KMS-11 (cell line): ENCODE data around the gene ZBTB39.
A peak's percentile ranks its signal among the peaks of the same experiment; 100 is the strongest.

Experiments used
- H2AFZ ChIP-seq: fragments of 200-600 bp; sonication (generic); 2 replicates; pipeline ENCODE4 v1.6.1; 2016; ENCODE audit warnings: antibody characterized with exemption, mixed run types, low read depth
- H3K27ac ChIP-seq: fragments of 200-600 bp; sonication (generic); 2 replicates; pipeline ENCODE4 v1.6.1; 2016; ENCODE audit warnings: mild to moderate bottlenecking, mixed run types
- H3K27me3 ChIP-seq: fragments of 200-600 bp; sonication (generic); 2 replicates; pipeline ENCODE4 v1.6.1; 2017; ENCODE audit warnings: mild to moderate bottlenecking, low read depth, mixed run types, moderate library complexity; ENCODE audit not compliant: insufficient read depth
- H3K36me3 ChIP-seq: fragments of 200-600 bp; sonication (generic); 2 replicates; pipeline ENCODE4 v1.6.1; 2017; ENCODE audit warnings: mild to moderate bottlenecking, mixed run types; ENCODE audit not compliant: insufficient read depth
- H3K4me1 ChIP-seq: fragments of 200-600 bp; sonication (generic); 2 replicates; pipeline ENCODE4 v1.6.1; 2016; ENCODE audit warnings: mild to moderate bottlenecking, low read depth, mixed run types; ENCODE audit not compliant: poor library complexity, severe bottlenecking
- H3K4me2 ChIP-seq: fragments of 200-600 bp; sonication (generic); 2 replicates; pipeline ENCODE4 v1.7.0; 2016; ENCODE audit warnings: mild to moderate bottlenecking, mixed run types
- H3K4me3 ChIP-seq: fragments of 200-600 bp; sonication (generic); IDR thresholded peaks from 2 replicates; pipeline ENCODE4 v1.6.1; 2017; ENCODE audit warnings: low read depth, low read length, mixed read lengths; ENCODE audit not compliant: insufficient read depth
- H3K79me2 ChIP-seq: fragments of 200-600 bp; sonication (generic); 2 replicates; pipeline ENCODE4 v1.6.1; 2016; ENCODE audit warnings: low read depth, mixed run types; ENCODE audit not compliant: insufficient read depth
- H3K9ac ChIP-seq: fragments of 200-600 bp; sonication (generic); 2 replicates; pipeline ENCODE4 v1.6.1; 2016; ENCODE audit warnings: mild to moderate bottlenecking, mixed run types
- H4K20me1 ChIP-seq: fragments of 200-600 bp; sonication (generic); 2 replicates; pipeline ENCODE4 v1.6.1; 2016; ENCODE audit warnings: mild to moderate bottlenecking, mixed run types; ENCODE audit not compliant: insufficient read depth
- CTCF ChIP-seq: fragments of 200-600 bp; sonication (generic); conservative IDR thresholded peaks from 2 replicates; pipeline ENCODE4 v1.6.1; 2017; ENCODE audit warnings: low read depth, mild to moderate bottlenecking, antibody characterized with exemption, low read length, moderate library complexity, mixed read lengths

Gene ZBTB39

GRCh38 chr12:56998316-56998715 lies 8.0 kb downstream of the ZBTB39 start:
- Histone ChIP-seq H3K9ac (no peak overlapping the region), H3K27me3 (no peaks in the 10 kb centered on the region), H2AFZ (no peak overlapping the region), H3K4me1 (peaks cover 31% of the 10 kb centered on the region), H3K4me3 (no peak overlapping the region), H3K4me2 (peak overlapping the region; percentile 56), H3K36me3 (no peaks in the 10 kb centered on the region; the same call in 1 of the 2 replicates), H3K79me2 (peaks cover 28% of the 10 kb centered on the region; the same call in 1 of the 2 replicates), H4K20me1 (0 out of 2 replicates have a peak, but pooled peaks cover 4% of the 10 kb centered on the region), H3K27ac (peak overlapping the region; percentile 34; the same call in 1 of the 2 replicates)
- TF ChIP-seq CTCF = no peak

GRCh38 chr12:56996793-56997545 lies 9.4 kb downstream of the ZBTB39 start:
- Histone ChIP-seq H3K27ac (no peak overlapping the region), H2AFZ (no peak overlapping the region), H3K9ac (no peak overlapping the region), H3K4me2 (no peak overlapping the region), H3K79me2 (peaks cover 21% of the 10 kb centered on the region; the same call in 1 of the 2 replicates), H4K20me1 (0 out of 2 replicates have a peak, but pooled peaks cover 3% of the 10 kb centered on the region), H3K27me3 (no peaks in the 10 kb centered on the region), H3K4me1 (peaks cover 30% of the 10 kb centered on the region), H3K4me3 (no peak overlapping the region), H3K36me3 (no peaks in the 10 kb centered on the region)
- TF ChIP-seq CTCF = no peak

- H3K36me3 ChIP-seq = no peaks in the 10 kb centered on the region
- no peaks in the 10 kb centered on the region for H3K27me3 ChIP-seq
- no peak overlapping the region for H2AFZ ChIP-seq
- H3K4me1 ChIP-seq = peaks cover 37% of the 10 kb centered on the region
- no peak overlapping the region for H3K9ac ChIP-seq
- no peak overlapping the region for H3K27ac ChIP-seq
- no peak overlapping the region for H3K4me2 ChIP-seq
- H3K79me2 ChIP-seq = peaks cover 15% of the 10 kb centered on the region; the same call in 1 of the 2 replicates
- no peaks in the 10 kb centered on the region for H4K20me1 ChIP-seq
- TF ChIP-seq CTCF = no peak
- H3K4me3 ChIP-seq = no peak overlapping the region
These were observed 10.3 kb downstream of the ZBTB39 start for GRCh38 chr12:56995930-56996496.

GRCh38 chr12:56995201-56995929 lies 11.0 kb downstream of the ZBTB39 start:
- H2AFZ ChIP-seq = no peak overlapping the region
- no peaks in the 10 kb centered on the region for H3K36me3 ChIP-seq
- no peak overlapping the region for H3K4me3 ChIP-seq
- no peak for TF ChIP-seq CTCF
- H3K27me3 ChIP-seq = no peaks in the 10 kb centered on the region
- H3K4me1 ChIP-seq = peaks cover 41% of the 10 kb centered on the region
- no peak overlapping the region for H3K4me2 ChIP-seq
- H3K9ac ChIP-seq = no peak overlapping the region
- H4K20me1 ChIP-seq = no peaks in the 10 kb centered on the region
- peaks cover 15% of the 10 kb centered on the region; the same call in 1 of the 2 replicates for H3K79me2 ChIP-seq
- no peak overlapping the region for H3K27ac ChIP-seq
